K562 (cell line): ENCODE results near the gene SEMA6B. TPM values are rescaled to one million over a fixed set of nuclear protein-coding genes. Genes with fewer than 3 reads are reported as not detected.

Experiments
- ATAC-seq: fragments of 200-7000 bp; cut with Tn5 transposase; 3 replicates; pipeline ENCODE4 v1.9.1; 2020; ENCODE audit warnings: moderate library complexity
- BruUV-seq: library from RNA; stranded (reverse); fragments of 400-500 nt; replicated peaks from 2 replicates; lab custom pipeline; 2021; lab: Mats Ljungman, UMichigan
- CTCF ChIA-PET: fragments of 300-600 bp; formaldehyde crosslinking; extraction: SDS; loops from one replicate; lab custom pipeline; 2021; ENCODE audit warnings: low intra/inter-chr PET ratio; lab: Yijun Ruan, JAX
- POLR2A ChIA-PET: fragments of 300-600, 350-650 bp; sonication (Branson Sonifier 250); formaldehyde crosslinking; extraction: SDS; loops from one replicate; lab custom pipeline; 2021; ENCODE audit warnings: antibody characterized with exemption, inconsistent platforms; lab: Yijun Ruan, JAX
- DNase-seq, 4 experiments: peaks; one replicate each; pipeline versions ENCODE4 v3.0.0 to v3.0.0-alpha.2; 2011 to 2018; ENCODE audit warnings: low spot score in 3 of 4, mixed read lengths in 3 of 4; ENCODE audit errors: extremely low read depth in 1 of 4
- FAIRE-seq: peaks from 2 replicates; lab custom pipeline; 2011; peaks lifted over from hg19 to GRCh38; lab: Jason Lieb, UNC
- H2AFZ ChIP-seq: 2 replicates; pipeline ENCODE4 v1.6.0; 2011; ENCODE audit warnings: low read depth, low read length, control low read depth, inconsistent platforms
- H3K27ac ChIP-seq: fragments of 200-600 bp; 3 replicates; pipeline ENCODE4 v1.8.0; 2011; ENCODE audit warnings: low read depth, mild to moderate bottlenecking, control low read depth, inconsistent platforms, low read length, moderate library complexity, mixed read lengths; ENCODE audit errors: extremely low read depth
- H3K27me3 ChIP-seq, 2 experiments: fragments of 300-600 bp in 1 of 2; 2 replicates in 1 of 2; 3 replicates in 1 of 2; pipeline versions ENCODE4 v1.6.0 to v1.8.0; 2011; ENCODE audit warnings: inconsistent platforms in 2 of 2, low read length in 2 of 2, mild to moderate bottlenecking in 1 of 2, mixed read lengths in 1 of 2, moderate library complexity in 1 of 2; ENCODE audit not compliant: control insufficient read depth in 2 of 2, insufficient read depth in 2 of 2
- H3K36me3 ChIP-seq: fragments of 300-600 bp; 3 replicates; pipeline ENCODE4 v1.8.0; 2011; ENCODE audit warnings: mild to moderate bottlenecking, low read length, inconsistent platforms; ENCODE audit not compliant: control insufficient read depth, insufficient read depth
- H3K4me1 ChIP-seq, 2 experiments: fragments of 200-600 bp in 1 of 2; replicated peaks in 1 of 2; 2 replicates in 1 of 2; 3 replicates in 1 of 2; pipeline versions ENCODE4 v1.5.1 to v1.8.0; 2011; ENCODE audit warnings: inconsistent platforms in 2 of 2, low read length in 2 of 2, mild to moderate bottlenecking in 1 of 2, mixed read lengths in 1 of 2, moderate library complexity in 1 of 2; ENCODE audit not compliant: control insufficient read depth in 2 of 2, insufficient read depth in 2 of 2
- H3K4me2 ChIP-seq: 2 replicates; pipeline ENCODE4 v1.6.1; 2011; ENCODE audit warnings: low read length, control low read depth, inconsistent platforms, mixed read lengths; ENCODE audit not compliant: insufficient read depth
- H3K4me3 ChIP-seq: fragments of 200-600 bp; sonication (generic), shearing (Covaris generic); 2 replicates; pipeline ENCODE4 v1.5.1; 2016; ENCODE audit warnings: control low read depth, inconsistent platforms
- H3K79me2 ChIP-seq: fragments of 200-600 bp; 3 replicates; pipeline ENCODE4 v1.8.0; 2011; ENCODE audit warnings: low read length, inconsistent platforms; ENCODE audit not compliant: control insufficient read depth, insufficient read depth
- H3K9ac ChIP-seq, 2 experiments: 2 replicates each; pipeline versions ENCODE4 v1.6.0 to v1.6.1; 2011; ENCODE audit warnings: low read depth in 2 of 2, low read length in 2 of 2, control low read depth in 1 of 2, inconsistent platforms in 1 of 2, mild to moderate bottlenecking in 1 of 2, mixed read lengths in 1 of 2; ENCODE audit not compliant: insufficient read depth in 1 of 2
- H3K9me1 ChIP-seq: one replicate; pipeline ENCODE4 v1.6.0; 2011; ENCODE audit warnings: inconsistent platforms, mild to moderate bottlenecking, low read length, moderate library complexity; ENCODE audit not compliant: control insufficient read depth, insufficient read depth
- H3K9me3 ChIP-seq: replicated peaks from 2 replicates; pipeline ENCODE4 v1.5.1; 2011; ENCODE audit warnings: low read depth, low read length, inconsistent platforms; ENCODE audit not compliant: control insufficient read depth, insufficient read depth
- H4K20me1 ChIP-seq: replicated peaks from 2 replicates; pipeline ENCODE4 v1.6.1; 2011; ENCODE audit warnings: low read length, inconsistent platforms, mixed read lengths; ENCODE audit not compliant: control insufficient read depth, insufficient read depth
- FOXK1 ChIP-seq: sonication (generic); formaldehyde crosslinking; IDR thresholded peaks from 2 replicates; pipeline ENCODE4 v1.8.0; 2022; ENCODE audit warnings: missing genetic modification reagents, mild to moderate bottlenecking, borderline replicate concordance
- NCOA1 ChIP-seq: fragments of 450-650 bp; IDR thresholded peaks from 2 replicates; pipeline ENCODE4 v1.6.1; 2016; ENCODE audit warnings: low read depth
- NONO ChIP-seq, 2 experiments: fragments of 200-400 bp in 1 of 2; fragments of 450-650 bp in 1 of 2; formaldehyde crosslinking in 1 of 2; IDR thresholded peaks; 2 replicates each; pipeline ENCODE4 v1.6.1; 2017; ENCODE audit warnings: low read depth in 2 of 2, mild to moderate bottlenecking in 2 of 2, moderate library complexity in 2 of 2, low read length in 1 of 2
- STAT5A ChIP-seq: IDR thresholded peaks from 2 replicates; pipeline ENCODE4 v1.6.1; 2012; ENCODE audit warnings: low read length, inconsistent platforms, borderline replicate concordance
- ZNF408 ChIP-seq: fragments of 250-450 bp; sonication (Bioruptor Pico); IDR thresholded peaks from 2 replicates; pipeline ENCODE4 v1.4.0; 2020; ENCODE audit warnings: low read depth, mild to moderate bottlenecking, moderate library complexity
- WGBS: fragments of 100-300 bp; shearing (Covaris generic); methylation state at CpG from one replicate; pipeline ENCODE4 v1.1.6; 2016; ENCODE audit warnings: low coverage, mixed read lengths; ENCODE audit not compliant: insufficient coverage; ENCODE audit errors: missing lambda C conversion rate; 5-methylcytosine and 5-hydroxymethylcytosine counted together
- in situ Hi-C: fragments of 300-500 bp; cut with MboI; formaldehyde crosslinking; loops from 4 replicates; pipeline ENCODE4 v1.15.0; 2018; ENCODE audit warnings: inconsistent platforms, mixed read lengths
- intact Hi-C: fragments of 100-400 bp; cut with micrococcal nuclease; formaldehyde crosslinking; loops from 2 replicates; pipeline ENCODE4 v1.14.2; 2022
- polyA plus RNA-seq, 8 experiments: library from polyadenylated mRNA; depleted of rRNA in 4 of 8; stranded (reverse) in 5 of 8; unstranded in 3 of 8; fragments of >200 nt; fragmentation: Nextera tagmentation in 2 of 8; fragmentation: Illumina TruSeq in 1 of 8; extraction: Ambion mirVana in 2 of 8; extraction: Trizol in 1 of 8; gene quantifications; 2 replicates each; pipeline versions ENCODE4 v1.2.1 to v1.2.3, GENCODE V29; 2011 to 2014; ENCODE audit warnings: inconsistent platforms in 1 of 8, missing spikeins in 1 of 8
- total RNA-seq, 7 experiments: library from RNA; depleted of rRNA in 6 of 7; stranded (reverse); fragments of >200 nt in 6 of 7; fragmentation: Illumina TruSeq in 2 of 7; extraction: Trizol in 2 of 7; gene quantifications; 2 replicates each; pipeline versions ENCODE4 v1.2.1 to v1.2.3, GENCODE V29; 2011 to 2021; ENCODE audit warnings: low replicate concordance in 1 of 7
- TF ChIP-seq, protein P1 (sequence below), 2 experiments: fragments of 450-650 bp; formaldehyde crosslinking in 1 of 2; IDR thresholded peaks; 2 replicates each; pipeline versions ENCODE4 v1.4.0 to v1.6.1; 2014 to 2020; ENCODE audit warnings: mild to moderate bottlenecking in 2 of 2, borderline replicate concordance in 1 of 2, low read depth in 1 of 2

The SEMA6B gene
- total and polyA plus RNA-seq, 9 of the 15 experiments (the other 6 are each of a cell fraction or from before 2014, with no cell fraction given): 0.65 to 4.6 (median 2.5) TPM; not detected in 2

- BruUV-seq: no TSS peak
- WGBS: 61% methylated on average over 18 of the region's 18 CpGs
- Histone ChIP-seq H3K9me3 (no peaks in the 10 kb centered on the region), H3K36me3 (no peaks in the 10 kb centered on the region)
- no peak for TF ChIP-seq NCOA1
- no peak for TF ChIP-seq STAT5A
- TF ChIP-seq FOXK1: no peak
- TF ChIP-seq, protein P1, sequence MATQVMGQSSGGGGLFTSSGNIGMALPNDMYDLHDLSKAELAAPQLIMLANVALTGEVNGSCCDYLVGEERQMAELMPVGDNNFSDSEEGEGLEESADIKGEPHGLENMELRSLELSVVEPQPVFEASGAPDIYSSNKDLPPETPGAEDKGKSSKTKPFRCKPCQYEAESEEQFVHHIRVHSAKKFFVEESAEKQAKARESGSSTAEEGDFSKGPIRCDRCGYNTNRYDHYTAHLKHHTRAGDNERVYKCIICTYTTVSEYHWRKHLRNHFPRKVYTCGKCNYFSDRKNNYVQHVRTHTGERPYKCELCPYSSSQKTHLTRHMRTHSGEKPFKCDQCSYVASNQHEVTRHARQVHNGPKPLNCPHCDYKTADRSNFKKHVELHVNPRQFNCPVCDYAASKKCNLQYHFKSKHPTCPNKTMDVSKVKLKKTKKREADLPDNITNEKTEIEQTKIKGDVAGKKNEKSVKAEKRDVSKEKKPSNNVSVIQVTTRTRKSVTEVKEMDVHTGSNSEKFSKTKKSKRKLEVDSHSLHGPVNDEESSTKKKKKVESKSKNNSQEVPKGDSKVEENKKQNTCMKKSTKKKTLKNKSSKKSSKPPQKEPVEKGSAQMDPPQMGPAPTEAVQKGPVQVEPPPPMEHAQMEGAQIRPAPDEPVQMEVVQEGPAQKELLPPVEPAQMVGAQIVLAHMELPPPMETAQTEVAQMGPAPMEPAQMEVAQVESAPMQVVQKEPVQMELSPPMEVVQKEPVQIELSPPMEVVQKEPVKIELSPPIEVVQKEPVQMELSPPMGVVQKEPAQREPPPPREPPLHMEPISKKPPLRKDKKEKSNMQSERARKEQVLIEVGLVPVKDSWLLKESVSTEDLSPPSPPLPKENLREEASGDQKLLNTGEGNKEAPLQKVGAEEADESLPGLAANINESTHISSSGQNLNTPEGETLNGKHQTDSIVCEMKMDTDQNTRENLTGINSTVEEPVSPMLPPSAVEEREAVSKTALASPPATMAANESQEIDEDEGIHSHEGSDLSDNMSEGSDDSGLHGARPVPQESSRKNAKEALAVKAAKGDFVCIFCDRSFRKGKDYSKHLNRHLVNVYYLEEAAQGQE (IDR thresholded peaks at IDR 0.05; ENCODE audit: borderline replicate concordance): no peak
- TF ChIP-seq, protein P1 (CRISPR knock-in tag; IDR thresholded peaks at IDR 0.05; ENCODE audit: low read depth): no peak
- TF ChIP-seq NONO (IDR thresholded peaks at IDR 0.05; ENCODE audit: low read depth in 2 of 2, low read length in 1 of 2): no peak
- no peak for TF ChIP-seq ZNF408 (CRISPR knock-in tag)
- TF ChIP-seq, all 486 proteins: peak for 0
- Histone ChIP-seq H3K4me2 (no peak overlapping the region), H3K79me2 (no peaks in the 10 kb centered on the region), H3K4me1 (peaks cover 0 to 34% of the 10 kb centered on the region in 2 experiments; a peak in 4 of 5 replicates), H2AFZ (no peak overlapping the region), H3K27ac (no peak overlapping the region), H3K4me3 (no peak overlapping the region), H4K20me1 (no peaks in the 10 kb centered on the region), H3K27me3 (no peaks in the 10 kb centered on the region), H3K9me1 (no peaks in the 10 kb centered on the region), H3K9ac (peak overlapping the region in 1 of 2 experiments; percentile 74; a peak in 1 of 4 replicates)
- ChIA-PET CTCF (no interaction called here), POLR2A (no interaction called here)
- DNase-seq (peak in 1 of 4 experiments; percentile 5), FAIRE-seq (no peak), ATAC-seq (no peak)
- intact Hi-C loops: no loop called here
- in situ Hi-C loops: no loop called here
Measured at GRCh38 chr19:4550018-4550417, 9.5 kb downstream of the SEMA6B start.
